Measurements from ENCODE around the gene KRTAP5-11.
A peak's percentile ranks its signal among the peaks of the same experiment; 100 is the strongest.
"Not testable (repeated sequence)": the region's sequence is repeated elsewhere in the genome, so short reads cannot be mapped to it uniquely, and the experiment has no call there.

Gene KRTAP5-11

GRCh38 chr11:71603221-71603620 is 20.5 kb upstream of the KRTAP5-11 start:
- not testable (repeated sequence) for H3K27me3 ChIP-seq; H3K4me1 ChIP-seq; DNase-seq; H3K4me3 ChIP-seq (ENCODE audit: low read depth, low read length); H3K36me3 ChIP-seq; H3K9me3 ChIP-seq

DNA sequence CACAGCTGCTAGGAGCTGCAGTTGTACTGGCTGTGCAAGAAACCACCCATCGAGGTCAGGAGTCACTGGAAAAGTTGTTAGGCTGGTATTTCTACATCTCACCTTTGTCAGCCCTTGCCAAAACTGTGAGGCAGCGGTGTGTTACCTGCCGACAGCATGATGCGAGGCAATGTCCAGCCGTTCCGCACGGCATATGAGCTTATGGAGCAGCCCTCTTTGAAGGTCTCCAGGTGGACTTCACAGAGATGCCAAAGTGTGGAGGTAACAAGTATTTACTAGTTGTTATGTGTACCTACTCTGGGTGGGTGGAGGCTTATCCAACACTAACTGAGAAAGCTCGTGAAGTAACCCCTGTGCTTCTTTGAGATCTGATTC is 6.9 kb upstream of the KRTAP5-11 start:
- DNase-seq; H3K27me3 ChIP-seq; H3K36me3 ChIP-seq; H3K4me3 ChIP-seq (ENCODE audit: low read depth, low read length); H3K9me3 ChIP-seq; H3K4me1 ChIP-seq: not testable (repeated sequence)

GRCh38 chr11:71588822-71589545 is 6.3 kb upstream of the KRTAP5-11 start:
- not testable (repeated sequence) for DNase-seq, H3K4me1 ChIP-seq

DNA sequence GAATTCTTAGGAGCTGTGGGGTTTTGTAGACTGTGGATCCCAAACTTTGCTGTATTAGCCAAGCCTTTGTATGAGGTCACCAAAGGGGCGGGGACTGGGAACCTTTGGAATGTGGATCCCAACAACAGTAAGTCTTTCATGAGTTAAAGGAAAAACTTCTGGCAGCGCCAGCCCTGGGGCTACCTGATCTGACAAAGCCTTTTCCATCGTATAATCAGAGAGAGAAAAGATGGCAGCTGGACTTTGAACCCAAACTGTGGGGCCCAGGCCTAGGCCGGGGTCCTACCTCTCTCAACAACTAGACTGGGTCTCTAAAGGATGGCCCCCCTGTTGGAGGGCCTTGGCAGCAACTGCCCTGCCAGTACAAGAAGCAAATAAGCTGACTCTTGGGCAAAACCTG is 5.6 kb upstream of the KRTAP5-11 start:
- not testable (repeated sequence) for H3K4me3 ChIP-seq (ENCODE audit: low read depth, low read length); DNase-seq; H3K4me1 ChIP-seq; H3K36me3 ChIP-seq; H3K27me3 ChIP-seq; H3K9me3 ChIP-seq

More at GRCh38 chr11:71588822-71589545, 6.3 kb upstream of the KRTAP5-11 start:
- H3K9me3 ChIP-seq; H3K36me3 ChIP-seq; H3K4me3 ChIP-seq (ENCODE audit: low read depth, low read length); H3K27me3 ChIP-seq: not testable (repeated sequence)

GRCh38 chr11:71585673-71586072 is 3.0 kb upstream of the KRTAP5-11 start:
- H3K9me3 ChIP-seq; H3K4me1 ChIP-seq; DNase-seq; H3K36me3 ChIP-seq; H3K27me3 ChIP-seq; H3K4me3 ChIP-seq (ENCODE audit: low read depth, low read length): not testable (repeated sequence)

- H3K9me3 ChIP-seq; H3K27me3 ChIP-seq; H3K4me3 ChIP-seq (ENCODE audit: low read depth, low read length): not testable (repeated sequence)
These were observed 294 bp upstream of the KRTAP5-11 start for GRCh38 chr11:71582969-71583368.

DNA sequence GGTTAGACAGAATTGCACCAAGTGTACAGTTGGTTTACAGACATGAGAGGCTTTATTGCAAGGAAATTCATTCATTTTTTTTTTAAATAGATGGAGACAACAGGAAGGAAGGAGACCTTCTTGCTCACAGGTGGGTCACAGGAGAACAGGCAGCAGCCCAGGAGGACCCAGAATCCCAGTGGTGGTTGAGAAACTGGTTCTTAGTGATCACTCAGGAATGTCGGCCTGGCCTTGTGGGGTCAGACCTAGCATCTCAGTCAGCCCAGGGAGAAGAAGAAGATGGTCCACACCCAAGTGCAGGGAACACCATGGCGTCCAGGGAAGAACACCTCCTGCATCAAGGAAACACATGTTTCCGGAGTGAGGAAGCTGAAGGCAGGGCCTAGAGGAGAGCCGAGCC is 849 bp downstream of the KRTAP5-11 start:
- DNase-seq, result no peak
- TF ChIP-seq CTCF (IDR thresholded peaks at IDR 0.05; ENCODE audit: low read depth, low read length), result no peak
- H3K27me3 ChIP-seq, result no peaks in the 10 kb centered on the region; the same call in 1 of the 2 replicates

More at GRCh38 chr11:71582969-71583368, 294 bp upstream of the KRTAP5-11 start:
- H3K36me3 ChIP-seq, H3K4me1 ChIP-seq, DNase-seq: not testable (repeated sequence)

DNA sequence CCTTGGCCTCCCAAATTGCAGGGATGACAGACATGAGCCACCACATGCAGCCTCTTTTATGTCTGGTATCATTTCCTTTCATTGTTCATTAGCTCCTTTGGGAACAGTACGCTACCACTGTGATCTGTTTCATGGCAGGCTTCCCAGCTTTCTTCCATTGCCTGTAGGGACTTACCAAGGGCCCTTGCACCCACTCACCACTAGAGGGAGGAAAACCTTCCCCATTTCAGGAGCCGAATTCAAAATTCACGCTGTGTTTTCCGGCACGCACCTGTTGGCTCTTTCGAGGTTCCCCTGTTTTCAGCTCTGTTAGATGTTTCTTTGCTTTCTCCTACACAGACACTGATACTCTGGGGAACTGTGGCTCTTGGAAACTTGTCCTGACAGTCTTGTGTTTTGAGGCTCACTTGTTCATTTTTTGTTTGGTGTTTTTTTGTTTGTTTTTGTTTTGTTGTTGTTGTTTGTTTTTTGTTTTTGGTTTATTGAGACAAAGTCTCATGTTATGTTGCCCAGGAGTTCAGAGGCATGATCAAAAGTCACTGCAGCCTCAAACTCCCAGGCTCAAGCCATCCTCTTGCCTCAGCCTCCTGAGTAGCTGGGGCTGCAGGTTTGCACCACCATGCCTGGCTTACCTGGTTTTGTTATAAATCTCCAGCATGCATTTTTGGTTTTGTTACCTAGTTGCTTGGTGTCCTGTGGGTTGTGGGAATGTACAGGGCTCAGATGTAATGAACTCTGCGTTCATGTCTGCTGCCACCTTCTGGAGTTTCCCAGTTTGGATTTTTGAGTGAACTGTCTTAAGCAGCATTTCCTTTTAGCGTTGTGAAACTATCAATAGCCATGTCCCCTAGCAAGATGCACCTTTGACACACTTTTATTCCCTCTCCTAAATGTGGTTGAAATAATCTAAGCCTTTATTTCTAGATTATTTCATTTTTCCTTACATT is 2.3 kb downstream of the KRTAP5-11 start:
- H3K27me3 ChIP-seq, result no peaks in the 10 kb centered on the region; the same call in 1 of the 2 replicates
- peak; percentile 92 for TF ChIP-seq CTCF (IDR thresholded peaks at IDR 0.05; ENCODE audit: low read depth, low read length)
- H3K4me1 ChIP-seq, result no peaks in the 10 kb centered on the region
- H3K36me3 ChIP-seq, result no peaks in the 10 kb centered on the region
- no peaks in the 10 kb centered on the region for H3K9me3 ChIP-seq
- H3K4me3 ChIP-seq (ENCODE audit: low read depth, low read length), result no peak overlapping the region
- DNase-seq, result peak; percentile 74

More for the DNA sequence above, 849 bp downstream of the KRTAP5-11 start:
- Histone ChIP-seq H3K4me3 (ENCODE audit: low read depth, low read length) (no peak overlapping the region), H3K4me1 (no peaks in the 10 kb centered on the region), H3K36me3 (no peaks in the 10 kb centered on the region), H3K9me3 (no peaks in the 10 kb centered on the region)

- H3K36me3 ChIP-seq; H3K9me3 ChIP-seq; H3K27me3 ChIP-seq; H3K4me1 ChIP-seq; H3K4me3 ChIP-seq (ENCODE audit: low read depth, low read length): not testable (repeated sequence)
- peak; percentile 28 for DNase-seq
These were observed 3.2 kb downstream of the KRTAP5-11 start for GRCh38 chr11:71579513-71579912.

Measured in BE2C (cell line).